HepG2 (cell line): ENCODE measurements around the gene OSBPL5. TPM values are rescaled to one million over a fixed set of nuclear protein-coding genes. Genes with fewer than 3 reads are reported as not detected.
A peak's percentile ranks its signal among the peaks of the same experiment; 100 is the strongest.

Source experiments
- CENPT ChIP-seq: sonication (generic); formaldehyde crosslinking; IDR thresholded peaks from 2 replicates; pipeline ENCODE4 v1.8.0; 2022; ENCODE audit warnings: low read depth, mild to moderate bottlenecking, moderate library complexity, missing genetic modification reagents
- CHD4 ChIP-seq: fragments of 200-600 bp; sonication (generic); IDR thresholded peaks from 2 replicates; pipeline ENCODE4 v1.7.0; 2017; ENCODE audit warnings: mild to moderate bottlenecking, low read length, borderline replicate concordance
- DNMT3B ChIP-seq: conservative IDR thresholded peaks from 2 replicates; pipeline ENCODE4 v1.6.1; 2016; ENCODE audit warnings: missing biosample characterization, control low read depth
- ERF ChIP-seq: IDR thresholded peaks from 2 replicates; pipeline ENCODE4 v1.6.1; 2018; ENCODE audit warnings: missing biosample characterization, missing genetic modification reagents
- ESRRA ChIP-seq: sonication (generic); formaldehyde crosslinking; IDR thresholded peaks from 2 replicates; pipeline ENCODE4 v1.5.1; 2020; ENCODE audit warnings: mild to moderate bottlenecking, low read depth, missing genetic modification reagents
- EZH2 ChIP-seq: conservative IDR thresholded peaks from 2 replicates; pipeline ENCODE4 v1.6.1; 2012; ENCODE audit warnings: mild to moderate bottlenecking, low read depth, low read length, moderate library complexity
- HOXA9 ChIP-seq: sonication (generic); formaldehyde crosslinking; IDR thresholded peaks from 2 replicates; pipeline ENCODE4 v1.8.1; 2022; ENCODE audit warnings: missing genetic modification reagents, mild to moderate bottlenecking, moderate library complexity, borderline replicate concordance
- HOXD1 ChIP-seq: sonication (generic); formaldehyde crosslinking; IDR thresholded peaks from 2 replicates; pipeline ENCODE4 v1.5.0; 2020; ENCODE audit warnings: missing genetic modification reagents
- KDM4B ChIP-seq: sonication (generic); formaldehyde crosslinking; IDR thresholded peaks from 2 replicates; pipeline ENCODE4 v1.4.0; 2020; ENCODE audit warnings: missing genetic modification reagents
- MEF2D ChIP-seq: sonication (generic); formaldehyde crosslinking; IDR thresholded peaks from 2 replicates; pipeline ENCODE4 v1.5.1; 2020; ENCODE audit warnings: mild to moderate bottlenecking, missing genetic modification reagents
- MIER2 ChIP-seq: IDR thresholded peaks from 2 replicates; pipeline ENCODE4 v1.6.1; 2016; ENCODE audit warnings: missing biosample characterization, missing genetic modification reagents
- MTF1 ChIP-seq: sonication (generic); formaldehyde crosslinking; IDR thresholded peaks from 2 replicates; pipeline ENCODE4 v1.5.0; 2020; ENCODE audit warnings: missing genetic modification reagents
- RFX3 ChIP-seq: IDR thresholded peaks from 2 replicates; pipeline ENCODE4 v1.6.1; 2016; ENCODE audit warnings: missing biosample characterization, missing genetic modification reagents
- RORA ChIP-seq: sonication (generic); formaldehyde crosslinking; IDR thresholded peaks from 2 replicates; pipeline ENCODE4 v1.5.0; 2020; ENCODE audit warnings: mild to moderate bottlenecking, missing genetic modification reagents, moderate library complexity
- SNRNP70 ChIP-seq: fragments of 200-400 bp; formaldehyde crosslinking; IDR thresholded peaks from 2 replicates; pipeline ENCODE4 v1.6.1; 2017; ENCODE audit warnings: mild to moderate bottlenecking, low read depth, low read length, moderate library complexity
- ZNF326 ChIP-seq: sonication (generic); formaldehyde crosslinking; IDR thresholded peaks from 2 replicates; pipeline ENCODE4 v1.4.0; 2020; ENCODE audit warnings: missing genetic modification reagents, borderline replicate concordance
- ZNF552 ChIP-seq: sonication (generic); formaldehyde crosslinking; IDR thresholded peaks from 2 replicates; pipeline ENCODE4 v1.9.0; 2022; ENCODE audit warnings: missing genetic modification reagents, mild to moderate bottlenecking, borderline replicate concordance
- ZNF761 ChIP-seq: sonication (generic); formaldehyde crosslinking; conservative IDR thresholded peaks from 2 replicates; pipeline ENCODE4 v1.4.0; 2020; ENCODE audit warnings: mild to moderate bottlenecking, missing genetic modification reagents
- ZNF839 ChIP-seq: sonication (generic); formaldehyde crosslinking; IDR thresholded peaks from 2 replicates; pipeline ENCODE4 v1.4.0; 2020; ENCODE audit warnings: missing genetic modification reagents, mild to moderate bottlenecking, borderline replicate concordance
- polyA plus RNA-seq, 8 experiments: library from polyadenylated mRNA; depleted of rRNA in 3 of 8; stranded (reverse) in 7 of 8; unstranded in 1 of 8; fragments of >200 nt; fragmentation: Illumina TruSeq in 4 of 8; extraction: Trizol in 4 of 8; gene quantifications; 2 replicates each; pipeline versions ENCODE4 v1.2.1 to v1.2.3, GENCODE V29; 2011 to 2016; ENCODE audit warnings: low read depth in 4 of 8, missing spikeins in 1 of 8, mixed read lengths in 1 of 8; ENCODE audit not compliant: insufficient read depth in 1 of 8
- total RNA-seq, 5 experiments: library from RNA; depleted of rRNA; stranded (reverse); fragments of >200 nt; fragmentation: Illumina TruSeq; extraction: Trizol; gene quantifications; 2 replicates each; pipeline ENCODE4 v1.2.3, GENCODE V29; 2016; ENCODE audit warnings: low read depth in 1 of 5
- TF ChIP-seq, protein P1 (sequence below): sonication (generic); formaldehyde crosslinking; IDR thresholded peaks from 2 replicates; pipeline ENCODE4 v1.4.0; 2020; ENCODE audit warnings: mild to moderate bottlenecking, missing genetic modification reagents
- TF ChIP-seq, protein P2 (sequence below), 2 experiments: fragments of 450-650 bp in 1 of 2; sonication (generic) in 1 of 2; formaldehyde crosslinking; IDR thresholded peaks; 2 replicates each; pipeline versions ENCODE4 v1.5.0 to v1.8.0; 2020 to 2022; ENCODE audit warnings: mild to moderate bottlenecking in 1 of 2, missing genetic modification reagents in 1 of 2
- TF ChIP-seq, protein P3 (sequence below): sonication (generic); formaldehyde crosslinking; IDR thresholded peaks from 2 replicates; pipeline ENCODE4 v1.5.0; 2020; ENCODE audit warnings: mild to moderate bottlenecking, missing genetic modification reagents, borderline replicate concordance

Gene OSBPL5
- total and polyA plus RNA-seq, 2 of the 13 experiments (the other 11 are each of a cell fraction or from before 2014, with no cell fraction given) = not detected

DNA sequence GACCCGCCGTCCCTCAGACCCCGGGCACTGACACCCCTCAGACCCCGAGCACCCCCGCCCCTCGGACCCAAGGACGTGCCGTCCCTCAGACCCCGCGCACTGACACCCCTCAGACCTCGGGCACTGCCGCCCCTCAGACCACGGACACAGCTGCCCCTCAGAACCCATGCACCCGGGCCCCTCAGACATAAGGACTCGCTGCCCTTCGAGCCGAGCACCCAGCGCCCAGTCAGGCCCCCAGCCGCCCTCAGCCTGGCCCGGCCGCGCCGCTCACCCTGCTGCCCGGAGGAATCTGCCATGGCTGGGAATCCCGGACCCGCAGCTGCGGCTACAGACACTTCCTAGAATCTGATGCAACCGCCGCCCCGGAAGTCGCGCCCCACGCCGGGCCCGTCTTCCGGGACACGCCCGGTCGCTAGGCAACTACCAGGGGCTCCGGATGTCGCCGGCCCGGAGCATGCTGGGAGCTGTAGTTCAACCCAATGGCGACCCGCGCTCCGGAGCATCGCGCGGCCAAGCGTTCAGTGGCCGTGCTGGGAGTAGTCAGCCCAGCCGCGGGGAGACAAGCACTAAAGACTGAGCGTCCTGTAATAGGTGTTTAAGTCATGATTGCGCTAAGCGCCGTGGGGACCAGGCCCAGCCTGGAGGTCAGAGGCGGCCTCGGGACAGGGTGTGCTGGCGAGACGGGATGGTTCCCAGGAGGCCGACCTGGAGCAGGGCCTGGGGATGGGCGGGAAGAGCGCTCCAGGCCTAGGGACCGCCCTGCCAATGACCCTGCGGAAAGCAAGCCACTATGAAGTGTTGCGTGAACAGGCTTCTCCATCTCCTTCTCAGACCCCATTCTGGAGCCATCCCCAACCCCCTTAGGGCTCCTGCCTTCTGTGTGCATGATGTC lies 107.8 kb downstream of the OSBPL5 start, which contains the start of gene CARS1 (continued):
- peak; percentile 70; the same call in 1 of the 2 replicates for TF ChIP-seq MEF2D (CRISPR knock-in tag)
- no peak for TF ChIP-seq CENPT (CRISPR knock-in tag)
- TF ChIP-seq ZNF761 (CRISPR knock-in tag) = 0 out of 2 replicates have a peak, but pooled peaks have one; percentile 39
- TF ChIP-seq ZNF839 (CRISPR knock-in tag) = peak; percentile 76; the same call in 1 of the 2 replicates
- no peak for TF ChIP-seq SNRNP70
- no peak for TF ChIP-seq MIER2 (CRISPR knock-in tag)
- TF ChIP-seq, protein P1, sequence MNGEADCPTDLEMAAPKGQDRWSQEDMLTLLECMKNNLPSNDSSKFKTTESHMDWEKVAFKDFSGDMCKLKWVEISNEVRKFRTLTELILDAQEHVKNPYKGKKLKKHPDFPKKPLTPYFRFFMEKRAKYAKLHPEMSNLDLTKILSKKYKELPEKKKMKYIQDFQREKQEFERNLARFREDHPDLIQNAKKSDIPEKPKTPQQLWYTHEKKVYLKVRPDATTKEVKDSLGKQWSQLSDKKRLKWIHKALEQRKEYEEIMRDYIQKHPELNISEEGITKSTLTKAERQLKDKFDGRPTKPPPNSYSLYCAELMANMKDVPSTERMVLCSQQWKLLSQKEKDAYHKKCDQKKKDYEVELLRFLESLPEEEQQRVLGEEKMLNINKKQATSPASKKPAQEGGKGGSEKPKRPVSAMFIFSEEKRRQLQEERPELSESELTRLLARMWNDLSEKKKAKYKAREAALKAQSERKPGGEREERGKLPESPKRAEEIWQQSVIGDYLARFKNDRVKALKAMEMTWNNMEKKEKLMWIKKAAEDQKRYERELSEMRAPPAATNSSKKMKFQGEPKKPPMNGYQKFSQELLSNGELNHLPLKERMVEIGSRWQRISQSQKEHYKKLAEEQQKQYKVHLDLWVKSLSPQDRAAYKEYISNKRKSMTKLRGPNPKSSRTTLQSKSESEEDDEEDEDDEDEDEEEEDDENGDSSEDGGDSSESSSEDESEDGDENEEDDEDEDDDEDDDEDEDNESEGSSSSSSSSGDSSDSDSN (CRISPR knock-in tag) = peak; percentile 71
- TF ChIP-seq ZNF552 = no peak
- TF ChIP-seq DNMT3B (CRISPR knock-in tag) = no peak
- peak; percentile 98 for TF ChIP-seq RFX3 (CRISPR knock-in tag)
- peak; percentile 84 for TF ChIP-seq ERF (CRISPR knock-in tag)
- TF ChIP-seq KDM4B = peak; percentile 66; the same call in 1 of the 2 replicates
- TF ChIP-seq, protein P2, sequence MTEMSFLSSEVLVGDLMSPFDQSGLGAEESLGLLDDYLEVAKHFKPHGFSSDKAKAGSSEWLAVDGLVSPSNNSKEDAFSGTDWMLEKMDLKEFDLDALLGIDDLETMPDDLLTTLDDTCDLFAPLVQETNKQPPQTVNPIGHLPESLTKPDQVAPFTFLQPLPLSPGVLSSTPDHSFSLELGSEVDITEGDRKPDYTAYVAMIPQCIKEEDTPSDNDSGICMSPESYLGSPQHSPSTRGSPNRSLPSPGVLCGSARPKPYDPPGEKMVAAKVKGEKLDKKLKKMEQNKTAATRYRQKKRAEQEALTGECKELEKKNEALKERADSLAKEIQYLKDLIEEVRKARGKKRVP (CRISPR knock-in tag; IDR thresholded peaks at IDR 0.05) = peak; percentile 91 to 100; a peak in 3 of 4 replicates
- TF ChIP-seq, protein P3, sequence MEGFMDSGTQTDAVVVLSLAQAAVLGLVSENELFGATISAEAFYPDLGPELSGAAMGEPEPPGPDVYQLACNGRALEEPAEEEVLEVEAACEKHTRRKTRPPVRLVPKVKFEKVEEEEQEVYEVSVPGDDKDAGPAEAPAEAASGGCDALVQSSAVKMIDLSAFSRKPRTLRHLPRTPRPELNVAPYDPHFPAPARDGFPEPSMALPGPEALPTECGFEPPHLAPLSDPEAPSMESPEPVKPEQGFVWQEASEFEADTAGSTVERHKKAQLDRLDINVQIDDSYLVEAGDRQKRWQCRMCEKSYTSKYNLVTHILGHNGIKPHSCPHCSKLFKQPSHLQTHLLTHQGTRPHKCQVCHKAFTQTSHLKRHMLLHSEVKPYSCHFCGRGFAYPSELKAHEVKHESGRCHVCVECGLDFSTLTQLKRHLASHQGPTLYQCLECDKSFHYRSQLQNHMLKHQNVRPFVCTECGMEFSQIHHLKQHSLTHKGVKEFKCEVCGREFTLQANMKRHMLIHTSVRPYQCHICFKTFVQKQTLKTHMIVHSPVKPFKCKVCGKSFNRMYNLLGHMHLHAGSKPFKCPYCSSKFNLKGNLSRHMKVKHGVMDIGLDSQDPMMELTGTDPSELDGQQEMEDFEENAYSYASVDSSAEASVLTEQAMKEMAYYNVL (CRISPR knock-in tag) = no peak; the same call in 1 of the 2 replicates
- TF ChIP-seq CHD4 = no peak
- no peak for TF ChIP-seq ZNF326
- no peak for TF ChIP-seq RORA (CRISPR knock-in tag)
- TF ChIP-seq ESRRA (CRISPR knock-in tag) = no peak
- 0 out of 2 replicates have a peak, but pooled peaks have one; percentile 58 for TF ChIP-seq HOXA9 (CRISPR knock-in tag)
- TF ChIP-seq HOXD1 (CRISPR knock-in tag) = peak; percentile 24; the same call in 1 of the 2 replicates
- no peak for TF ChIP-seq MTF1 (CRISPR knock-in tag)
- TF ChIP-seq EZH2 = no peak
